KOPT-K1 (cell line): Measurements from ENCODE around the gene BAAT.
"Not testable (repeated sequence)": the region's sequence is repeated elsewhere in the genome, so short reads cannot be mapped to it uniquely, and the experiment has no call there.

ENCODE experiments used
- H3K27ac ChIP-seq: fragments of 200-600 bp; sonication (generic); 2 replicates; pipeline ENCODE4 v1.5.1; 2016; ENCODE audit warnings: antibody characterized with exemption, mild to moderate bottlenecking, low read depth, low read length; ENCODE audit not compliant: poor library complexity, severe bottlenecking
- H3K36me3 ChIP-seq: fragments of 200-600 bp; sonication (generic); 2 replicates; pipeline ENCODE4 v1.5.1; 2017; ENCODE audit warnings: antibody characterized with exemption, mild to moderate bottlenecking, low read length, moderate library complexity; ENCODE audit not compliant: insufficient read depth
- H3K9me3 ChIP-seq: fragments of 200-600 bp; sonication (generic); 2 replicates; pipeline ENCODE4 v1.5.1; 2017; ENCODE audit warnings: antibody characterized with exemption, low read length, mild to moderate bottlenecking; ENCODE audit not compliant: insufficient read depth, poor library complexity, severe bottlenecking

Gene BAAT

DNA sequence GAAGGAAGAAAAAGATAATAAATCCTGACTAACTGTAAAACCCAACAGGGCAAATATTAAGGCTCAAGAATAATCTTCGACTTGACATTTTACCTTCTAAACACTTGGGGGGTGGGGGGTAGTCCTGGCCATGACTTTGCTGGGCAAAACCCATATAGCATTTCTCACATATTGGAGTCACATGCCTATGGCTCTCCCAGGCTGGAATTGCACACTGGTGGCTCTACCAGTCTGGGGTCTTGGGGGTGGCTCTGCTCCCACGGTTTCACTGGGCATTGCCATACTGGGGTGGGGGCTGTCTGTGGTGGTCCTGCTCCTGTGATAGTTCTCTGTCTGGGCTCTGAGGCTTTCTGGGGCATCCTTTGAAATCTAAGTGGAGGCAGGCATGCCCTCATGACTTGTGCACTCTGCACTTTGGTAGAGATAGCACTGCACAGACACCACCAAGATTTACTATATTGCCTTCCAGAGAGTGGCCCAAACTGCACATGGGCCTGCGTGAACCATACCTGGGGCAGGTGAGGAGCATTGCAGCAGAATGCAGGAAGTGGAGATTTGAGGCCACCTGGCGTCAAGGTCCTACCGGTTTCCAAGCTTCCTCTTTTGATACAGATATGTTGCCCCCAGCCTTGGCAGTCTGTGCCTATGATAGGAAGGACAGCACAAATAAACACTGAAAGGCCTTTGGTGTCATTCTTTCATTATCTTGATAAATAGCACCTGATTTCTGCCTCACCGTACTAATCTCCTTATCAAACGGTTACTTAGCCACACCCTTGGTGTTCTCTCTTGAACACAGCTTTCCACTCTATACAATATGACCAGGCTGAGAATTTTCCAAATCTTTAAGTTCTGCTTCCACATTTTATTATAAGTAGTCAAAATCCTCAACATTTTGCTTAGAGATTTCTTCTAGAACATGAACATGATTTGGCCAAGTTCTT lies 29.8 kb downstream of the BAAT start:
- Histone ChIP-seq H3K27ac (no peak overlapping the region), H3K36me3 (no peaks in the 10 kb centered on the region), H3K9me3 (no peaks in the 10 kb centered on the region)

DNA sequence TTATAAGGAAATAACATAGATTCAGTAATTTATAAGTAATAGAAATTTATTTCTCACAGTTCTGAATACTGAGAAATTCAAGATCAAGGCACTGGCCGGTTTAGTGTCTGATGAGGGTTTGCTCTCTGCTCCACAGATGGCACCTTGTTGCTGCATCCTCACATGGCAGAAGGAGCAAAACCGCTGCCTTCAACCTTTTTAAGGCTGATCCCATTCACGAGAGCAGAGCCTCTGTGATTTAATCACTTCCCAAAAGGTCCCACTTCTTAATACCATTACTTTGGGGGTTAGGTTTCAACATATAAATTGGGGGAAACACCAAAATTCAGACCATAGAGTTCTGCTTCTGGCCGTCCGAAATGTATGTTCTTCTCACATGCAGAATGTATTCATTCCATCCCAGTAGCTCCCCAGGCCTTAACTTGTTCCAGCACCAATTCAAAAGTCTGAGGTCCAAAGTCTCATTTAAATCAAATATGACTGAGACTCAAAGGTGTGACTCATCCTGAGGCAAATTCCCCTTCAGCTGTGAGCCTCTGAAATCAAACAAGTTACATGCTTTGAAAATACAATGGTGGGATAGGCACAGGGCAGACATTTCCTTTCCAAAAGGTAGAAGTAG lies 30.6 kb downstream of the BAAT start:
- Histone ChIP-seq H3K27ac (no peak overlapping the region), H3K9me3 (no peaks in the 10 kb centered on the region), H3K36me3 (no peaks in the 10 kb centered on the region)

DNA sequence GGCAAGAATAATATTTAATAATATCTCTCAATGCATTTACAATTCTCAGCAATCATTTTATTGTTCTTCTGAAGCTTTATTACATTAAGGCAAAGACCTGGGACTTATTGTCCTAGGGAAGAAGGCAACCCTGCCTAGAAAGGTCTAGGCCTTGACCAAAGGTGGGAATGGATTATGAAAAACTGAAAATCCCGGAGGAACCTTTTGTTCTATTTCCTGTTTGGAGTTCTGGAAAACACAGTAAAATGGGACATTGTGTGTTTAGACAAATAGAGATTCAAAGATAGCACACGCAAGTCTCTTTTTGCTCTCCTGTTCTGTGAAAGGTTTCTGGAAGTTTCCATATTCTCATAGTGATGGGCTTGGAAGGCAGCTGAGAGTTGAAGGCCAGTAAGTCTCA lies 31.1 kb downstream of the BAAT start:
- H3K9me3 ChIP-seq = no peaks in the 10 kb centered on the region
- no peak overlapping the region for H3K27ac ChIP-seq
- H3K36me3 ChIP-seq = no peaks in the 10 kb centered on the region

DNA sequence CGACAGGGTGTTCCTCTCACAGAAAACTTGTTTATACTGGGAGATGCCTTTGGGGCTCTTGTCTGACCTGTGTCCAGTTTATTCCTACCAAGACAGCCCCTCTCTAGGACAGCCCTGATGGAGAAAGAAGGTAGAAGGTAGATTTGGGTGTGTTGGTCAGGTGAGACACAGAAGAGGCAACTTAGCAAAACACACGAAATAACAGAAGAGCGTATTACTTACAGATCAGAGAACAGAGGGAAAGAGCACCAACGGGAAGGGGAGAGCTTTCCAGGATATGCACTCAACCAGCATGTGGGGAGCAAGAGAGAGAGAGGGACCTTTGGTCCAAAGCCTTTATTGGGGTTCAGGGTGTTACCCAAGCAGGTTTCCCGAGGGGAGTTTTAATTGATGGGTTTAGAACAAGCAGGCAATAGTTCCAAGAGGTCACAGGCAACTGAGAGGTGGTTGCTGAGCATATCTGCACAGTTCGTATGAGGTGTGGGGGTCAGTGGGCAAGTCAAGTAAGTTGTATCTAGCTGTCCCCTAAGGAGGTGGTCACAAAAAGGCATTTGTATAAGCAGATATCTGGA lies 31.8 kb downstream of the BAAT start:
- Histone ChIP-seq H3K36me3 (no peaks in the 10 kb centered on the region), H3K9me3 (no peaks in the 10 kb centered on the region), H3K27ac (no peak overlapping the region)

DNA sequence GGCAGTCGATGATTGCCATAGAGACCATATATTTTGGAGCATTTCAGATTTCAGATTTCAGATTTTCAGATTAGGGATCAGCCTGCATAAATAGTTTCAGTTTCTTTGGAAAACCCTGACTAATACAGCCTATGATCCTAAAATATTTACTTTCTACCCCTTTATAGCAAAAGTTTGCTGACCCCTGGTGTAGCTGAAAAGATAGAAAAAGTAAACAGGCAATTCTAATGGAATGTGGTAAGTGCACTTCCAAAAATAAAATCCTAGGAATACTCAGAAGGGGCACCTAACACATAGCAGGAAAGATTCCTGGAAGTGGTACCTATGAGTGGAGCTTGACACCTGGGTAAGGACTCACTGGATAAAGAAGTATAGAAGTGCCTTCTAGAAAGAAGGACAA lies 34.5 kb downstream of the BAAT start:
- H3K27ac ChIP-seq = no peak overlapping the region
- H3K36me3 ChIP-seq = no peaks in the 10 kb centered on the region
- H3K9me3 ChIP-seq = no peaks in the 10 kb centered on the region

DNA sequence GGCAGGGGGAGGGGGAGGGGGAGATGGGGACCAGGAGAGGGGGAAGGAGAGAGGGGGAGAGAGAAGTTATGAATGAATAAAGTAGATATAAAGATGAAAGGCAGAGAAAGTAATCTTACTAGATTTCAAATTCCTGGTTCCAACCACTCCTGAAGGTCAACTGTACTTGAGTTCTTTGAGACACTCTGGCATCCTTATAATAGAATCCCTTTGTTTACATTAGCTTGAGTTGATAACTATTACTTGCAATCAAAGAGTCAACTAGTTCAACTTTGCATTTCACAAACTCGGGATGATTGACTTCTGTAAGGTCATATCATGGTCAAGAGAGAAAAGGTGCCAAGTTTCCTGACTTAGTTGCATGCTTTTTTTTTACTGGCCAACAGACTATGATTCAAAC lies 42.2 kb downstream of the BAAT start:
- Histone ChIP-seq H3K9me3 (no peaks in the 10 kb centered on the region), H3K27ac (no peak overlapping the region), H3K36me3 (no peaks in the 10 kb centered on the region)

DNA sequence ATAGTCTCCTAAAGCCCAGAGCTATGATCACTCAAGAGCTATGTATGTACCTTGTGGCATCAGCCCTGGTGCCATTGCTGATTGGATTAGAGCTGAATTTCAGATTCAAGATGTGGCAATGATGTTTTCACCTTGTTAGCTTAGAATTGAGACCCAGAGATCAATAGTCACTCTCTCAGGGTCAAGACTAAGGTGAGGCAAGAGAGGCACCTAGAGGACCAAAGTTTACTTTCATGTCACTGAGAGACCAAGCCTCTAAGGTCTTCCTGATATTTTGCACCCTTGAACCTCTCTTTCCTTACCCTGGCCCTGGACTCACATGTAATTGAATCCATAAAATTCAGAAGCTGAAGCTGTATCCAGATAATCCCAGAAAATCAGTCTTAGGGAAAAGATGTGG lies 42.8 kb downstream of the BAAT start:
- Histone ChIP-seq H3K36me3 (no peaks in the 10 kb centered on the region), H3K27ac (no peak overlapping the region), H3K9me3 (no peaks in the 10 kb centered on the region)

DNA sequence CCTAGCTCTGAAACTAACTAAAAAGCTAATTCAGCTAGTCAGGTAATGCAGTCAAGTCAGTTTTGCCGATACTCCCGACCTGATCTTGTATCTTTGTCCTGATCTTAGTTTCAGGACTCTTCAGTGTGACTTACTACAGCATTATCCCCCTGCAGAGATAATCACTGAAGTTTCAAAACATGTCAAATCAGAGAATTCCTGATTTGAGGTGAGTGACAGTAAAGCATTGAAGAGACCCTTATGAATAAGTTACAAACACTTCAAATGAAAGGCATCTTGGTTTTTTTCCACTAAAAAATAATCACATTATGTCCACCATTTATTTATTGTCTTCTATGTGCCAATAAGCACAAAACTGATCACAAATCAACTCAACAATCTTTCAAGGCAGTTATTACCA lies 47.6 kb downstream of the BAAT start:
- H3K27ac ChIP-seq = no peak overlapping the region
- no peaks in the 10 kb centered on the region for H3K36me3 ChIP-seq
- H3K9me3 ChIP-seq = no peaks in the 10 kb centered on the region

DNA sequence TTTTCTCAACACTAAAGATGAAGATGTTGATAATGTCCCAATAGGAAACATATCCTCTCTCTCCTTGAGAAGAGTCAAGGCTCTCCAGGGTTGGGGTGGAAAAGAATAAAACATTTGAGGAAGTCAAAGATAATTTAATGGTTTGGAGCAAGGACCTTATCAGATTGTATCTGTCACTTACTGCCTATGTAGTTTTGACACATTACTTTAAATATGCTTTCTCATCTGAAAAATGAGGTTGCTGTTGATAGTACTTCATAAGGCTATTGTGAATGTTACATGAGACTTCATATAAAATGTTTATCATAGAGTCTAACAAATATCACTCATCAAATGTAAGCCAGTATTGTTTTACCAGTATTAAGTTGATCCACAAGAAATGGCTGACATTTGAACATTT lies 48.7 kb downstream of the BAAT start:
- Histone ChIP-seq H3K36me3 (no peaks in the 10 kb centered on the region), H3K9me3 (no peaks in the 10 kb centered on the region), H3K27ac (no peak overlapping the region)

DNA sequence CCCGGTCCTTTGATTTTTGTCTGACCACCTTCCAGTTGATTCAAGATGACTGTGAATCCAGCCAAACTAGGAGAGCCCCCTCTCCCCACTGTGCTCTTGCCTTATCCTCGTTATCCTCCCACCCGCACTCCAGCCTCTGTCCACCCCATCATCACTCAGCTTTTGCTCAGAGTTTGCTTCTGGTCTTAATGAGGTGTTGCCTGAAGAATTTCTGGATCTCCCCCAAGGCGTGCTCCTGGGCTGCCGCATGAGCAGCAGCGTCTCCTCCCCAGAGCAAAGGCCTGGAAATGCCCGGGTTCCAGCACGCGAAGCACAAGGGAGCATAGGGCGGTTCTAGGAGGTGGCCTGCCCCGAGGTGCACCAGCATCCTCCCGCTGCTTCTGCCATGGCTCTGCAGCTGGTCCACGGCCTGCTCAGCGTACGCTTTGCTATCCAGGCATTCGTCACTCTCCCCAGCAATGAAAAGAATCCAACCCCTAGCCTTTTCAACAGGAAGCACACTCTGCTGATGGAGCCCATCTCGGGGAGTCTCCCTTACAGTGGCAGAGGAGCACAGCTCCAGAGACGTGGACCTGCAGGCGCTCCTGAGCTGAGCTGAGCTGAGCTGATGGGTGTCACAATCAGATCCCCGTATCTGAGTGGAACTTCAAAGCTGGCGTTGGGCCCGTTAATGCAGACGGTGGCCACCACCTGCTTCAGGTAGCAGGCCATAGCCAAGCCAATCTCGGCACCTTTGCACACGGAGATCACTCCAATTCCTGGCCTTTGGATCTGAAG lies 50.7 kb downstream of the BAAT start:
- no peaks in the 10 kb centered on the region for H3K36me3 ChIP-seq
- no peaks in the 10 kb centered on the region for H3K9me3 ChIP-seq
- no peak overlapping the region for H3K27ac ChIP-seq

DNA sequence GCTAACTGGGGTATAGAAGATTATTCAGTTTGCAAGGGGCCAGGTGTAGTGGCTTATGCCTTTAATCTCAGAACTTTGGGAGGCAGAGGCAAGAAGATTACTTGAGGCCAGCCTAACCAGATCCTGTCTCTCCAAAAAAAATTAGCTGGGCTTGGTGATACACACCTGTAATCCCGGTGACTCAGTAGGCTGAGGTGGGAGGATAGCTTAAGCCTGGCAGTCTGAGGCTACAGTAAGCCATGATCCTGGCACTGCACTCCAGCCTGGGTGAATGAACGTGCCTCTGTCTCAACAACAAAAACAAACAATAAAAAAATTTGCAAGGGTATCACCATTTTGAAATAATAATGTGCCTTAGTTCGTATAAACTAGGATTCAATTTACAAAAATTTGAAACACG lies 51.3 kb downstream of the BAAT start:
- Histone ChIP-seq H3K9me3 (no peaks in the 10 kb centered on the region), H3K27ac (no peak overlapping the region), H3K36me3 (no peaks in the 10 kb centered on the region)

DNA sequence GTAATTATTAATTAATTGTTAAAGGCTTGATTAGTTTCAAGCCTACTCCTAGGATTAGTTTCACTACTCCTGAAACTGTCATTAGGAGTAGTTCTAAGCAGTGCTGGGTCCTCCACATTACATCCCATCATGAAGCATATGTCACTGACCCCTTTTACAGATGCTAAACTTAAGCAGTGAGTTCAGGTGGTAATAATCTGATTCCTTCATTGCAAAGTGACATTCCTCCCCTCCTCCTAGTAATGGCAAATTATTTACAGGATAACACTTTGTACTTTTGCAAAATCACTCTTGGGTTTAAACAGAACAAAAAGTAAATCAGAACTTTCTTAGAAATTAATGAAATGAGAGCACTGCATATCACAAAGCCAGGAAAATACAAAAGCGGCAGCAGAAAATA lies 52.4 kb downstream of the BAAT start:
- Histone ChIP-seq H3K9me3 (no peaks in the 10 kb centered on the region), H3K36me3 (no peaks in the 10 kb centered on the region), H3K27ac (no peak overlapping the region)

DNA sequence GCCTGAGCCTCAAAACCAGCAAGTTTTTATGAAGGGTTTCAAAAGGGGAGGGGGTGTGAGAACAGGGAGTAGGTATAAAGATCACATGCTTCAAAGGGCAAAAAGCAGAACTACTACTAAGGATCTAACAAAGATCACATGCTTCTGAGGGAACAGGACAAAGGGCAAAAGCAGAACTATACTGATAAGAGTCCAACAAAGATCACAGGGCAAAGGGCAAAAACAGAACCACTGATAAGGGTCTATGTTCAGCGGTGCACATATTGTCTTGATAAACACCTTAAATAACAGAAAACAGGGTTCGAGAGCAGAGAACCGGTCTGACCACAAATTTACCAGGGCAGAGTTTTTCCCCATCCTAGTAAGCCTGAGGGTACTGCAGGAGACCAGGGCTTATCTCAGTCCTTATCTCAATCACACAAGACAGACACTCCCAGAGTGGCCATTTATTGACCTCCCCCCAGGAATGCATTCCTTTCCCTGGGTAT lies 57.3 kb downstream of the BAAT start:
- not testable (repeated sequence) for H3K36me3 ChIP-seq, H3K27ac ChIP-seq, H3K9me3 ChIP-seq

DNA sequence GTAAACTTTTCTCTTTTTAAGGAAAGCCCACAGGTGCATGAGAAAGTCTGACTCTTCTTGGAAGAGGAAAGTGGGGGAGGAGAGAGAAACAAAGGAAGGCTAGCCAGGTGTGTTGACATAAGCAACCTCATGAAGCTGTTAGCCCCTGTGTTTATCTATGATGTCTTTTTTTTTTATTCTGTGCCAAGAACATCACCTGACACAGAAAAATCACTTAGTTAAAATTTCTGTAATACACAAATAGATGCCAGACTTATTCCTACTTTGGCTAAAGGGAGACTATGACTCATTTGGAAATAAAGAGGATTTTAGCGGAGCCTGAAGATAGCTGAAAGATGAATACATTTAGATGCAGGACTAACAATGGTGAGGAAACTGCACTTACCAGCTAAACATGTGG lies 58.3 kb downstream of the BAAT start:
- H3K27ac ChIP-seq = no peak overlapping the region
- no peaks in the 10 kb centered on the region for H3K9me3 ChIP-seq
- no peaks in the 10 kb centered on the region for H3K36me3 ChIP-seq

DNA sequence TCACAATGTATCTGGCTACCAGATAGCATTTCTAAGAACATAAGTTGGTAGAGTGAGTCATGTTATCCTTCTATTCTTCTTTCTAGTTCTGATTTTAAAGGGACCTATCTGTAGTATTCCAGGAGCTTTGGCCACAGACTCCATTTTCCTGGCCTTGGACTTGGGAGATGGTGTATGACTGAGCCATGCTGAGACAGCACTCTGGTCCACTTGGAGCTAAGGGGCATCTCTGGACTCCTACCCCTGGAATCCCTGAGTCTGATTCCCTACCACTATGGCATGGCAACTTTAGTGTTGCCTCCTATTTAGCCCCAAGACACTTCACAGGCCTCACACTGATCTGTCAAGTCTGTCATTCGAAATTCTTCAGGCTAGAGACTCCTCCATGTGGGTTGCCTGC lies 58.8 kb downstream of the BAAT start:
- Histone ChIP-seq H3K9me3 (no peaks in the 10 kb centered on the region), H3K36me3 (no peaks in the 10 kb centered on the region), H3K27ac (no peak overlapping the region)
